GM12878 (cell line): ENCODE measurements around the gene RPL38. TPM values are rescaled to one million over a fixed set of nuclear protein-coding genes. Genes with fewer than 3 reads are reported as not detected.

Experiments
- ASH2L ChIP-seq: fragments of 300-600, 200-600 bp; sonication (generic); IDR thresholded peaks from 2 replicates; pipeline ENCODE4 v1.6.1; 2017; ENCODE audit warnings: low read depth, mild to moderate bottlenecking, borderline replicate concordance
- ATF7 ChIP-seq: fragments of 450-650 bp; IDR thresholded peaks from 2 replicates; pipeline ENCODE4 v1.6.1; 2016; ENCODE audit warnings: low read depth, mild to moderate bottlenecking
- FOXK2 ChIP-seq: fragments of 450-650 bp; IDR thresholded peaks from 2 replicates; pipeline ENCODE4 v1.6.1; 2017; ENCODE audit warnings: mild to moderate bottlenecking, moderate library complexity
- GABPA ChIP-seq: IDR thresholded peaks from 2 replicates; pipeline ENCODE4 v1.6.1; 2014; ENCODE audit warnings: antibody characterized with exemption, low read depth, mild to moderate bottlenecking, inconsistent platforms
- PML ChIP-seq: IDR thresholded peaks from 2 replicates; pipeline ENCODE4 v1.6.1; 2012; ENCODE audit warnings: low read length, inconsistent platforms
- POLR2A ChIP-seq: IDR thresholded peaks from 2 replicates; pipeline ENCODE4 v1.6.1; 2011; ENCODE audit warnings: low read depth, mild to moderate bottlenecking, low read length
- RBBP5 ChIP-seq: fragments of 200-600 bp; sonication (generic); conservative IDR thresholded peaks from 2 replicates; pipeline ENCODE4 v1.6.1; 2016
- RELA ChIP-seq: fragments of 450-650 bp; IDR thresholded peaks from 2 replicates; pipeline ENCODE4 v1.8.0; 2014; ENCODE audit warnings: borderline replicate concordance; ENCODE audit not compliant: partially characterized antibody
- RELB ChIP-seq: fragments of 450-650 bp; IDR thresholded peaks from 2 replicates; pipeline ENCODE4 v1.6.1; 2017; ENCODE audit warnings: low read depth, mild to moderate bottlenecking, moderate library complexity
- SIN3A ChIP-seq: IDR thresholded peaks from 2 replicates; pipeline ENCODE4 v1.6.1; 2012; ENCODE audit warnings: low read depth, low read length, improper control_type of control experiment
- SMAD1 ChIP-seq: fragments of 450-650 bp; IDR thresholded peaks from 2 replicates; pipeline ENCODE4 v1.6.1; 2018; ENCODE audit warnings: mild to moderate bottlenecking, low read depth; ENCODE audit not compliant: partially characterized antibody
- SPI1 ChIP-seq: IDR thresholded peaks from 2 replicates; pipeline ENCODE4 v1.6.1; 2011; ENCODE audit warnings: low read depth, mild to moderate bottlenecking, low read length, moderate library complexity, borderline replicate concordance; ENCODE audit not compliant: insufficient read depth
- SREBF2 ChIP-seq: IDR thresholded peaks from 2 replicates; pipeline ENCODE4 v1.6.1; 2012; ENCODE audit warnings: mild to moderate bottlenecking, low read length
- ZNF24 ChIP-seq: fragments of 450-650 bp; IDR thresholded peaks from 2 replicates; pipeline ENCODE4 v1.6.1; 2017; ENCODE audit warnings: antibody characterized with exemption, mild to moderate bottlenecking
- polyA plus RNA-seq, 11 experiments: library from polyadenylated mRNA; depleted of rRNA in 4 of 11; unstranded in 6 of 11; stranded (reverse) in 5 of 11; fragments of >200 nt; fragmentation: Nextera tagmentation in 4 of 11; fragmentation: Illumina TruSeq in 1 of 11; extraction: Ambion mirVana in 4 of 11; extraction: Trizol in 1 of 11; gene quantifications; 1 replicate in 1 of 11; 2 replicates in 10 of 11; pipeline versions ENCODE4 v1.2.1 to v1.2.3, GENCODE V29; 2011 to 2016; ENCODE audit warnings: inconsistent platforms in 2 of 11, missing spikeins in 2 of 11, low read depth in 1 of 11
- total RNA-seq, 4 experiments: library from RNA; depleted of rRNA in 3 of 4; stranded (reverse); fragments of >200 nt in 3 of 4; fragmentation: Illumina TruSeq in 1 of 4; extraction: Trizol in 1 of 4; gene quantifications; 2 replicates each; pipeline versions ENCODE4 v1.2.1 to v1.2.3, GENCODE V29; 2013 to 2021
- TF ChIP-seq, protein P1 (sequence below): fragments of 450-650 bp; formaldehyde crosslinking; IDR thresholded peaks from 2 replicates; pipeline ENCODE4 v1.4.0; 2020; ENCODE audit warnings: mild to moderate bottlenecking, moderate library complexity
- TF ChIP-seq, protein P2 (sequence below): IDR thresholded peaks from 2 replicates; pipeline ENCODE4 v1.6.1; 2011; ENCODE audit warnings: mild to moderate bottlenecking, low read depth, low read length, moderate library complexity; ENCODE audit not compliant: insufficient replicate concordance

Gene RPL38
- total and polyA plus RNA-seq, 10 of the 15 experiments (the other 5 are each of a cell fraction or from before 2014, with no cell fraction given): 1,318 to 4,938 (median 2,673) TPM

- peak; percentile 45 for TF ChIP-seq RELA
- peak; percentile 89 for TF ChIP-seq SIN3A
- TF ChIP-seq, protein P1, sequence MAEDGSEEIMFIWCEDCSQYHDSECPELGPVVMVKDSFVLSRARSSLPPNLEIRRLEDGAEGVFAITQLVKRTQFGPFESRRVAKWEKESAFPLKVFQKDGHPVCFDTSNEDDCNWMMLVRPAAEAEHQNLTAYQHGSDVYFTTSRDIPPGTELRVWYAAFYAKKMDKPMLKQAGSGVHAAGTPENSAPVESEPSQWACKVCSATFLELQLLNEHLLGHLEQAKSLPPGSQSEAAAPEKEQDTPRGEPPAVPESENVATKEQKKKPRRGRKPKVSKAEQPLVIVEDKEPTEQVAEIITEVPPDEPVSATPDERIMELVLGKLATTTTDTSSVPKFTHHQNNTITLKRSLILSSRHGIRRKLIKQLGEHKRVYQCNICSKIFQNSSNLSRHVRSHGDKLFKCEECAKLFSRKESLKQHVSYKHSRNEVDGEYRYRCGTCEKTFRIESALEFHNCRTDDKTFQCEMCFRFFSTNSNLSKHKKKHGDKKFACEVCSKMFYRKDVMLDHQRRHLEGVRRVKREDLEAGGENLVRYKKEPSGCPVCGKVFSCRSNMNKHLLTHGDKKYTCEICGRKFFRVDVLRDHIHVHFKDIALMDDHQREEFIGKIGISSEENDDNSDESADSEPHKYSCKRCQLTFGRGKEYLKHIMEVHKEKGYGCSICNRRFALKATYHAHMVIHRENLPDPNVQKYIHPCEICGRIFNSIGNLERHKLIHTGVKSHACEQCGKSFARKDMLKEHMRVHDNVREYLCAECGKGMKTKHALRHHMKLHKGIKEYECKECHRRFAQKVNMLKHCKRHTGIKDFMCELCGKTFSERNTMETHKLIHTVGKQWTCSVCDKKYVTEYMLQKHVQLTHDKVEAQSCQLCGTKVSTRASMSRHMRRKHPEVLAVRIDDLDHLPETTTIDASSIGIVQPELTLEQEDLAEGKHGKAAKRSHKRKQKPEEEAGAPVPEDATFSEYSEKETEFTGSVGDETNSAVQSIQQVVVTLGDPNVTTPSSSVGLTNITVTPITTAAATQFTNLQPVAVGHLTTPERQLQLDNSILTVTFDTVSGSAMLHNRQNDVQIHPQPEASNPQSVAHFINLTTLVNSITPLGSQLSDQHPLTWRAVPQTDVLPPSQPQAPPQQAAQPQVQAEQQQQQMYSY (CRISPR knock-in tag): peak; percentile 67; the same call in 1 of the 2 replicates
- TF ChIP-seq SREBF2: 0 out of 2 replicates have a peak, but pooled peaks have one; percentile 47
- peak; percentile 99; the same call in 1 of the 2 replicates for TF ChIP-seq RBBP5
- TF ChIP-seq GABPA: peak; percentile 96
- TF ChIP-seq, protein P2, sequence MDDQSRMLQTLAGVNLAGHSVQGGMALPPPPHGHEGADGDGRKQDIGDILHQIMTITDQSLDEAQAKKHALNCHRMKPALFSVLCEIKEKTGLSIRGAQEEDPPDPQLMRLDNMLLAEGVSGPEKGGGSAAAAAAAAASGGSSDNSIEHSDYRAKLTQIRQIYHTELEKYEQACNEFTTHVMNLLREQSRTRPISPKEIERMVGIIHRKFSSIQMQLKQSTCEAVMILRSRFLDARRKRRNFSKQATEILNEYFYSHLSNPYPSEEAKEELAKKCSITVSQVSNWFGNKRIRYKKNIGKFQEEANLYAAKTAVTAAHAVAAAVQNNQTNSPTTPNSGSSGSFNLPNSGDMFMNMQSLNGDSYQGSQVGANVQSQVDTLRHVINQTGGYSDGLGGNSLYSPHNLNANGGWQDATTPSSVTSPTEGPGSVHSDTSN: no peak
- TF ChIP-seq PML: peak; percentile 99
- 0 out of 2 replicates have a peak, but pooled peaks have one; percentile 35 for TF ChIP-seq ZNF24
- no peak; the same call in 1 of the 2 replicates for TF ChIP-seq FOXK2
- no peak for TF ChIP-seq ASH2L
- TF ChIP-seq ATF7: peak; percentile 69
- peak; percentile 100 for TF ChIP-seq POLR2A
- TF ChIP-seq SPI1: peak; percentile 30; the same call in 1 of the 2 replicates
- peak; percentile 83 for TF ChIP-seq RELB
- TF ChIP-seq SMAD1: peak; percentile 78
Measured at GRCh38 chr17:74203439-74204240, at the start of gene RPL38 (continued).
